Effector memory CD8-positive, alpha-beta T cell (primary cell): ENCODE results near the gene FDXR.
A peak's percentile ranks its signal among the peaks of the same experiment; 100 is the strongest.

Experiments used
- ATAC-seq: fragments of 150-1000 bp; cut with Tn5 transposase; replicated peaks from 2 replicates; pipeline ENCODE4 v1.10.0; 2021; ENCODE audit warnings: mild to moderate bottlenecking, moderate library complexity
- DNase-seq, 3 experiments: peaks; one replicate each; pipeline ENCODE4 v3.0.0; 2021
- H3K27ac Mint-ChIP-seq, 2 donors: one replicate each; pipeline ENCODE4 v1.8.0; 2022; ENCODE audit warnings: mild to moderate bottlenecking in 2 of 2, mixed read lengths in 2 of 2, moderate library complexity in 2 of 2
- H3K27me3 Mint-ChIP-seq, 2 donors: one replicate each; pipeline ENCODE4 v1.8.0; 2022; ENCODE audit warnings: mixed read lengths in 2 of 2
- H3K36me3 Mint-ChIP-seq: one replicate; pipeline ENCODE4 v1.8.0; 2022; ENCODE audit warnings: mild to moderate bottlenecking, moderate library complexity, mixed read lengths; ENCODE audit not compliant: insufficient read depth
- H3K4me1 Mint-ChIP-seq, 2 donors: one replicate each; pipeline ENCODE4 v1.8.0; 2022; ENCODE audit warnings: low read depth in 2 of 2, mixed read lengths in 2 of 2
- H3K4me3 Mint-ChIP-seq, 2 donors: one replicate each; pipeline ENCODE4 v1.8.0; 2022; ENCODE audit warnings: mild to moderate bottlenecking in 2 of 2, mixed read lengths in 2 of 2, moderate library complexity in 2 of 2
- H3K9me3 Mint-ChIP-seq, 2 donors: one replicate each; pipeline ENCODE4 v1.8.0; 2022; ENCODE audit warnings: mixed read lengths in 2 of 2

The FDXR gene

DNA sequence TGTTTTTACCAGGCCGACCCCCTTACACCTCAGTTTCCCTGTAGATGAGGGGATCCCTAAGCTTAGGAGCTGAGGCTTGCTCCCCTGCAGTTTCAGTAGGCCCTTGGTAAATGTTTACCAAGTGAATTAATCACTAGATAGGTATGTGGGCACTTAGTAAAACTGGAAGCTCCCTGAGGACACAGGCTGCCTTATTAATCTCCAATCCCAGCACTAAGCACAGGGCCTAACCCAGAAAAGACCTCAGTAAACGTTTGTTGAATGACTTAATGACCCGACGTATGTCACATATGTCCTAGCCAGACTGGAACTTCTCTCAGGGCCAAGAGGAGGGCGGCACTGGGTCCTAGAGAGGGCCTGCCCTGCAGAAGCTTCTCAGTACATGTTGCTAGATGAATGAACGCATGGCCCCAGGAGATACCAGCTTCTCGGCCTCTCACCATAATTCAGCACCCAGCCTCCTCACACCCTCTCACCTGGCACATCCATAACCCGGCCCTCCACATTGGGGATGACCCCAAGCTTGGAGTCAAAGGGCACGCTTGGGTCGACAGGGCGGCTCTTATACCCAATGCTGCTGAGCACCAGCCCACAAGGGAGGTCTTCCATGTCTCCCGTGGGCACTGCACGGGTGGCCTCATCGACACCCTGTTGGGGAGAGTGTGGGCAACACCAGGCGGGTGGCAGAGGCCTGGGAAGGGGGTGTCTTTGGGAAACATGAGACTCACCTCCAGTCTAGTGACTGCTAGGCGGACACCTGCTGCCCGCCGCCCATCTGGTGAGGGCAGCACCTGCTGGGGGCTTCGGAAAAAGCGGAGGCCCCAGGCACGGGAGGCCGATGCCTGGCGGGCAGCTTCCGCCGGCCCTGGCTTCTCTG, 9.1 kb downstream of the FDXR start:
- Mint-ChIP-seq H3K36me3 (peaks cover 5% of the 10 kb centered on the region), H3K4me3 (no peak overlapping the region), H3K27me3 (peaks cover 26 to 35% of the 10 kb centered on the region in 2 donors), H3K4me1 (peaks cover 15 to 19% of the 10 kb centered on the region in 2 donors), H3K9me3 (no peaks in the 10 kb centered on the region), H3K27ac (peak overlapping the region in 1 of 2 donors; percentile 17)
- ATAC-seq (no peak), DNase-seq (no peak)

GRCh38 chr17:74862919-74863318, 9.9 kb downstream of the FDXR start:
- Mint-ChIP-seq H3K27ac (peak overlapping the region in 1 of 2 donors; percentile 17), H3K4me1 (peaks cover 15 to 19% of the 10 kb centered on the region in 2 donors), H3K36me3 (peaks cover 5% of the 10 kb centered on the region), H3K27me3 (peaks cover 33 to 42% of the 10 kb centered on the region in 2 donors), H3K9me3 (no peaks in the 10 kb centered on the region), H3K4me3 (no peak overlapping the region)
- ATAC-seq (no peak), DNase-seq (no peak)

- Mint-ChIP-seq H3K9me3 (no peaks in the 10 kb centered on the region), H3K27ac (no peak overlapping the region), H3K4me1 (peaks cover 13 to 19% of the 10 kb centered on the region in 2 donors), H3K36me3 (peaks cover 5% of the 10 kb centered on the region), H3K27me3 (peaks cover 40 to 48% of the 10 kb centered on the region in 2 donors), H3K4me3 (peak overlapping the region; percentile 53 to 65)
- ATAC-seq (peak; percentile 55), DNase-seq (peak; percentile 55 to 64 (median 63))
Measured at GRCh38 chr17:74862108-74862901, 10.5 kb downstream of the FDXR start.

GRCh38 chr17:74861662-74862107, 11.1 kb downstream of the FDXR start:
- DNase-seq (no peak), ATAC-seq (peak; percentile 18)
- H3K4me3 Mint-ChIP-seq, result peak overlapping the region; percentile 53 to 65
- peaks cover 5% of the 10 kb centered on the region for H3K36me3 Mint-ChIP-seq
- H3K27ac Mint-ChIP-seq, result no peak overlapping the region
- peaks cover 46 to 54% of the 10 kb centered on the region in 2 donors for H3K27me3 Mint-ChIP-seq
- peaks cover 12 to 19% of the 10 kb centered on the region in 2 donors for H3K4me1 Mint-ChIP-seq
- no peaks in the 10 kb centered on the region for H3K9me3 Mint-ChIP-seq

DNA sequence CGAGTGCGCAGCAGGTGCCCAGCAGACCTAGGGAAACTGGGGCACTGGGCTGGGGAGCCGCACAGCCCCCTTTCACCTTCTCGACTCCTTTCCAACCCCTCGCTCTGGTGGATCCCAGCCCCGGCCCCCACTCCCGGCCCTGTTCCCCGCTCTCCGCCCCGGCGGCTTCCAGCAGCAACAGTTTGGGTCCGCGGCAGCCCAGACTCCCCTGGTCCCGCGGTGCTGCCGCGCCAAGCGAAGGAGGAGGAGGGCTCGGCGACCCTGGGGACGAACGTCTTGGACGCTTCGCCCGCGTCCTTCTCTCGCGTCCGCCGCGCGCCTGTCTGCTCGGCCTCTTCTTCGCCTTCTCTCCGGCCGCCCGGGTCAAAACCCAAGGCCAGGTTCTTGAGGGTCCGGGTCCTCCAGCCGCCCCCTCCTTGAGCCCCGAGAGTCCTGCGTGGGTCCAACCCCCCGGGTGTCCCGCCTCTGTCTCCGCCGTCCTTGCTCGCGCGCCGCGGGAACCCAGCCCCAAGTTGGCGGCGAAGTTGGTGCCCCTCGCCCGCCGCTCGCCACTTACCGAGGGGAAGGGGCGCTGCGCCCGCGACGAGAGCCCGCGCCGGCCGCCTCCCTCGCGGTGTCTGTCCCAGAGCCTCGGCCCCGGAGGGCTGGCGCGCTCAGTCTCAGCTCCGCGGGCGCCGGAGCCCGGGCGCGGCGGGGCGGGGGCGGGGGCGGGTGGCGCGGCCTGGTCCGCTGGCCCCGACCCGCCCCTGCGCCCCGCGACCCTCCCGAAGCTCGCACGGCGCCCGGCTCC, 11.7 kb downstream of the FDXR start:
- no peaks in the 10 kb centered on the region for H3K9me3 Mint-ChIP-seq
- peaks cover 12 to 19% of the 10 kb centered on the region in 2 donors for H3K4me1 Mint-ChIP-seq
- DNase-seq, result no peak
- no peak overlapping the region for H3K27ac Mint-ChIP-seq
- peak overlapping the region; percentile 62 to 73 for H3K4me3 Mint-ChIP-seq
- peaks cover 52 to 60% of the 10 kb centered on the region in 2 donors for H3K27me3 Mint-ChIP-seq
- ATAC-seq, result peak; percentile 6
- peaks cover 5% of the 10 kb centered on the region for H3K36me3 Mint-ChIP-seq

- Mint-ChIP-seq H3K4me3 (peak overlapping the region; percentile 62 to 73), H3K27me3 (peaks cover 59 to 68% of the 10 kb centered on the region in 2 donors), H3K27ac (no peak overlapping the region), H3K4me1 (peaks cover 12 to 19% of the 10 kb centered on the region in 2 donors), H3K36me3 (peaks cover 8% of the 10 kb centered on the region), H3K9me3 (no peaks in the 10 kb centered on the region)
- DNase-seq, result no peak
- ATAC-seq, result peak; percentile 26
Measured at GRCh38 chr17:74860229-74860871, 12.4 kb downstream of the FDXR start.

- Mint-ChIP-seq H3K36me3 (peaks cover 5% of the 10 kb centered on the region), H3K4me1 (peaks cover 7 to 13% of the 10 kb centered on the region in 2 donors), H3K9me3 (no peaks in the 10 kb centered on the region), H3K27ac (peak within 1 kb of the TSS in 1 of 2 donors; percentile 35), H3K27me3 (peaks cover 66 to 75% of the 10 kb centered on the region in 2 donors), H3K4me3 (peak within 1 kb of the TSS; percentile 69 to 73)
- ATAC-seq, result peak; percentile 43
- DNase-seq, result peak in 2 of 3 experiments; percentile 32 to 35
Measured at GRCh38 chr17:74859459-74860228, 13.2 kb downstream of the FDXR start, which contains the start of gene GRIN2C. GRIN2C (minus strand) TSS chr17:74859885; CDS start chr17:74855092, 4,793 bp downstream.

DNA sequence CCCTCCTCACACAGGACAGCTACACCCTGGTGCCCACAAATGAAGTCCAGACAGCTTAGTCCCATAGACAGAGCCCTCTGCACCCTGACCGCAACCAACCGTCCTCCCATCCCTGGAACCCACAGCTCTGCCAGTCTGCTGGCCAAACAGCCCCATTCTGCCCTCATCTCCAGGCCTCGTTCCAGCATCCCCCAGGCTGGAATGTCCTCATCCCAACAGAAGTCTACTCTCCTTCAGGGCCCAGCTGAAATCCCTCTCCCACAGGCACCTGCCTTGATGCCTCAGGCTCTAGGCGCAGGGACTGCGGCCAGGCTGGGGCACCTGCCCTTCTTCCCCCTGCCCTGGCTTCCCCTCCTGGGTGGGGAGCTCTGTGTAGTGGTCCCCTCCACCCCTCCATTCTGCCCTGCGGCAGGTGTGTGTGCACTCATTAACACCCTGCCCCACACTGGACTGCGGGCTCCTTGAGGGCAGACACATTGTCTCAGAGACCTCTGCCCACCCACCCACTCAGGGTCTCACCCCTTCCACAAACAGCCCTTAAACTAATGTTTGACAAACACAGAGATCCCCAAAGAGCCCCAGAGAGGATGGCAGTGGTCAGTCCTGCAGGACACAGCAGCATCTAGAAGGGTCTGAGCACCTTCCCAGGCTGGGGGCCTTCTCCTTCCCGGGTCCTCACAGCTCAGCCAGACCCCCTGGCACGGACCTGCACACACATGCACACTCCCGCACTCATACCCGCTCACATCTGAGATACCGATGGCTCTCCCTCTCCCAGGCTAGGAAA, 13.9 kb downstream of the FDXR start:
- peaks cover 74 to 82% of the 10 kb centered on the region in 2 donors for H3K27me3 Mint-ChIP-seq
- peak overlapping the region in 1 of 2 donors; percentile 35 for H3K27ac Mint-ChIP-seq
- H3K9me3 Mint-ChIP-seq, result no peaks in the 10 kb centered on the region
- peaks cover 5% of the 10 kb centered on the region for H3K36me3 Mint-ChIP-seq
- H3K4me3 Mint-ChIP-seq, result peak overlapping the region; percentile 61 to 69
- ATAC-seq, result no peak
- peaks cover 7 to 12% of the 10 kb centered on the region in 2 donors for H3K4me1 Mint-ChIP-seq
- no peak for DNase-seq

- peaks cover 5% of the 10 kb centered on the region for H3K36me3 Mint-ChIP-seq
- H3K27me3 Mint-ChIP-seq, result peaks cover 85 to 91% of the 10 kb centered on the region in 2 donors
- peaks cover 11 to 14% of the 10 kb centered on the region in 2 donors for H3K4me1 Mint-ChIP-seq
- no peaks in the 10 kb centered on the region for H3K9me3 Mint-ChIP-seq
- H3K4me3 Mint-ChIP-seq, result no peak overlapping the region
- DNase-seq (no peak), ATAC-seq (no peak)
- H3K27ac Mint-ChIP-seq, result no peak overlapping the region
Measured at GRCh38 chr17:74857191-74857590, 15.6 kb downstream of the FDXR start.

GRCh38 chr17:74856112-74856511, 16.7 kb downstream of the FDXR start:
- ATAC-seq (no peak), DNase-seq (no peak)
- Mint-ChIP-seq H3K9me3 (no peaks in the 10 kb centered on the region), H3K4me1 (peaks cover 8 to 9% of the 10 kb centered on the region in 2 donors), H3K27me3 (peaks cover 83 to 92% of the 10 kb centered on the region in 2 donors), H3K36me3 (peaks cover 5% of the 10 kb centered on the region), H3K27ac (no peak overlapping the region), H3K4me3 (no peak overlapping the region)

DNA sequence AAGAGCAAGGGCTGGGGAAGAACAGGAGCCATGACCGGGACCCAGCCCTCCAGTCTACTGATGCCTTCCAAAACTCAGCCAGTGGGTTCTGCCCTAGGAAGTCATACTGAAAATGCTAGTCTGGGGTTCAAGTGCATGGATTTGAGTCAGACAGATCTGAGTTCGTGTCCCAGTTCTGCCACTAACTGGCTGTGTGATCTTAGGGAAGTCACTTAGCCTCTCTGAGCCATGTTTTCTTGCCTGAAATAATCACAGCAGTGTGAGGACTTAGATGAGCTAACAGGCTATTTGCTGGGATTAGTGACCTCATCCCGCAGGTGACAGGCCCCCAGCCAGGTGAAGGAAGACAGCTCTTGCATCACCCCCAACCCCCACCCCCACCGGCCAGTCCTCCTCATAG, 17.5 kb downstream of the FDXR start:
- ATAC-seq, result no peak
- peaks cover 82 to 92% of the 10 kb centered on the region in 2 donors for H3K27me3 Mint-ChIP-seq
- no peak overlapping the region for H3K27ac Mint-ChIP-seq
- H3K4me3 Mint-ChIP-seq, result no peak overlapping the region
- peaks cover 6 to 8% of the 10 kb centered on the region in 2 donors for H3K4me1 Mint-ChIP-seq
- peaks cover 5% of the 10 kb centered on the region for H3K36me3 Mint-ChIP-seq
- H3K9me3 Mint-ChIP-seq, result no peaks in the 10 kb centered on the region
- no peak for DNase-seq
